T47D (cell line): ENCODE results near the gene TSPYL4.

Experiments used
- DNase-seq, 2 experiments: peaks; one replicate each; pipeline versions ENCODE4 v3.0.0 to v3.0.0-alpha.2; 2011 to 2012; ENCODE audit warnings: low read depth in 1 of 2, low spot score in 1 of 2
- JUND ChIP-seq: IDR thresholded peaks from 2 replicates; pipeline ENCODE4 v1.6.1; 2012; ENCODE audit warnings: low read depth
- in situ Hi-C: cut with HindIII; loops from 2 replicates; pipeline ENCODE4 v1.10.0; 2016; ENCODE audit warnings: low sequenced_read_pairs, low pct_unique_long_range_greater_than_20kb

The TSPYL4 gene

GRCh38 chr6:116263353-116263752 is 9.5 kb upstream of the TSPYL4 start:
- no peak for DNase-seq
- in situ Hi-C loops = no loop called here
- TF ChIP-seq JUND = no peak

GRCh38 chr6:116258520-116258919 is 4.6 kb upstream of the TSPYL4 start:
- in situ Hi-C loops = no loop called here
- DNase-seq = no peak
- no peak for TF ChIP-seq JUND

GRCh38 chr6:116256694-116257093 is 2.8 kb upstream of the TSPYL4 start:
- DNase-seq = no peak
- in situ Hi-C loops = no loop called here
- TF ChIP-seq JUND = no peak

GRCh38 chr6:116255246-116255800 is 1.4 kb upstream of the TSPYL4 start:
- in situ Hi-C loops = no loop called here
- DNase-seq = no peak
- TF ChIP-seq JUND = no peak

- DNase-seq = no peak
- in situ Hi-C loops = no loop called here
- no peak for TF ChIP-seq JUND
Observed at GRCh38 chr6:116254297-116255056, 602 bp upstream of the TSPYL4 start.

GRCh38 chr6:116253188-116253504 is 729 bp downstream of the TSPYL4 start:
- no peak for DNase-seq
- no peak for TF ChIP-seq JUND
- in situ Hi-C loops = no loop called here

GRCh38 chr6:116251568-116252384 is 2.1 kb downstream of the TSPYL4 start:
- no peak for TF ChIP-seq JUND
- in situ Hi-C loops = no loop called here
- DNase-seq = no peak

GRCh38 chr6:116248577-116248976 is 5.3 kb downstream of the TSPYL4 start:
- DNase-seq = no peak
- in situ Hi-C loops = no loop called here
- no peak for TF ChIP-seq JUND

GRCh38 chr6:116247285-116247684 is 6.6 kb downstream of the TSPYL4 start:
- DNase-seq = no peak
- in situ Hi-C loops = no loop called here
- TF ChIP-seq JUND = no peak

GRCh38 chr6:116246089-116246488 is 7.8 kb downstream of the TSPYL4 start:
- TF ChIP-seq JUND = no peak
- in situ Hi-C loops = no loop called here
- no peak for DNase-seq

- TF ChIP-seq JUND = no peak
- peak in 1 of 2 experiments; percentile 12 for DNase-seq
- in situ Hi-C loops = no loop called here
Observed at GRCh38 chr6:116244284-116244683, 9.6 kb downstream of the TSPYL4 start.

GRCh38 chr6:116239856-116240255 is 14.0 kb downstream of the TSPYL4 start:
- in situ Hi-C loops = no loop called here
- no peak for DNase-seq
- TF ChIP-seq JUND = no peak

GRCh38 chr6:116239256-116239655 is 14.6 kb downstream of the TSPYL4 start:
- in situ Hi-C loops = no loop called here
- TF ChIP-seq JUND = no peak
- DNase-seq = no peak
